ENCODE data around the gene PLA2G2F. TPM values are rescaled to one million over a fixed set of nuclear protein-coding genes. Genes with fewer than 3 reads are reported as not detected.

PLA2G2F gene
- total RNA-seq, 1 donor from 2014 or later = not detected

- intact Hi-C loops (cut with DNase I) = no loop called here
- DNase-seq (ENCODE audit: low spot score in 2 of 2) = no peak
- no peak for TF ChIP-seq CTCF (IDR thresholded peaks at IDR 0.05)
- Histone ChIP-seq H3K27me3 (no peaks in the 10 kb centered on the region), H3K4me3 (no peak overlapping the region), H3K4me1 (no peaks in the 10 kb centered on the region), H3K36me3 (no peaks in the 10 kb centered on the region), H3K27ac (no peak overlapping the region), H3K9me3 (peaks cover 0 to 5% of the 10 kb centered on the region in 2 donors)
These were observed 28.0 kb downstream of the PLA2G2F start for GRCh38 chr1:20167126-20167525.

- Histone ChIP-seq H3K27me3 (no peaks in the 10 kb centered on the region), H3K4me1 (no peaks in the 10 kb centered on the region), H3K36me3 (no peaks in the 10 kb centered on the region), H3K9me3 (no peaks in the 10 kb centered on the region), H3K27ac (no peak overlapping the region), H3K4me3 (no peak overlapping the region)
- intact Hi-C loops (cut with DNase I) = no loop called here
- no peak for TF ChIP-seq CTCF (IDR thresholded peaks at IDR 0.05)
- no peak for DNase-seq (ENCODE audit: low spot score in 2 of 2)
These were observed 29.7 kb downstream of the PLA2G2F start for GRCh38 chr1:20168564-20169491.

- intact Hi-C loops (cut with DNase I) = no loop called here
These were observed 30.8 kb downstream of the PLA2G2F start for GRCh38 chr1:20169932-20170331.

GRCh38 chr1:20172033-20172590 lies 33.0 kb downstream of the PLA2G2F start:
- no peaks in the 10 kb centered on the region for H3K9me3 ChIP-seq
- H3K4me1 ChIP-seq = no peaks in the 10 kb centered on the region
- H3K36me3 ChIP-seq = no peaks in the 10 kb centered on the region
- no peak for TF ChIP-seq CTCF (IDR thresholded peaks at IDR 0.05)
- H3K27me3 ChIP-seq = no peaks in the 10 kb centered on the region
- no peak for DNase-seq (ENCODE audit: low spot score in 2 of 2)
- no peak overlapping the region for H3K27ac ChIP-seq
- no peak overlapping the region for H3K4me3 ChIP-seq
- intact Hi-C loops (cut with DNase I) = no loop called here

More at GRCh38 chr1:20169932-20170331, 30.8 kb downstream of the PLA2G2F start:
- Histone ChIP-seq H3K27ac (no peak overlapping the region), H3K4me1 (no peaks in the 10 kb centered on the region), H3K36me3 (no peaks in the 10 kb centered on the region), H3K9me3 (no peaks in the 10 kb centered on the region), H3K4me3 (no peak overlapping the region), H3K27me3 (no peaks in the 10 kb centered on the region)
- no peak for DNase-seq (ENCODE audit: low spot score in 2 of 2)
- TF ChIP-seq CTCF (IDR thresholded peaks at IDR 0.05) = no peak

GRCh38 chr1:20174937-20175666 lies 36.0 kb downstream of the PLA2G2F start:
- Histone ChIP-seq H3K4me3 (no peak overlapping the region), H3K27me3 (no peaks in the 10 kb centered on the region), H3K4me1 (no peaks in the 10 kb centered on the region), H3K9me3 (no peaks in the 10 kb centered on the region), H3K36me3 (no peaks in the 10 kb centered on the region), H3K27ac (no peak overlapping the region)
- no peak for DNase-seq (ENCODE audit: low spot score in 2 of 2)
- TF ChIP-seq CTCF (IDR thresholded peaks at IDR 0.05) = no peak
- intact Hi-C loops (cut with DNase I) = no loop called here
